HG03175 (cell line): ENCODE data around the gene MAP9.
"Not testable (repeated sequence)": the region's sequence is repeated elsewhere in the genome, so short reads cannot be mapped to it uniquely, and the experiment has no call there.

Experiments
- ATAC-seq: cut with Tn5 transposase; IDR thresholded peaks from one replicate; pipeline ENCODE4 v1.9.1; 2021; ENCODE audit warnings: mild to moderate bottlenecking, moderate library complexity; ENCODE audit not compliant: unreplicated experiment

MAP9 gene

DNA sequence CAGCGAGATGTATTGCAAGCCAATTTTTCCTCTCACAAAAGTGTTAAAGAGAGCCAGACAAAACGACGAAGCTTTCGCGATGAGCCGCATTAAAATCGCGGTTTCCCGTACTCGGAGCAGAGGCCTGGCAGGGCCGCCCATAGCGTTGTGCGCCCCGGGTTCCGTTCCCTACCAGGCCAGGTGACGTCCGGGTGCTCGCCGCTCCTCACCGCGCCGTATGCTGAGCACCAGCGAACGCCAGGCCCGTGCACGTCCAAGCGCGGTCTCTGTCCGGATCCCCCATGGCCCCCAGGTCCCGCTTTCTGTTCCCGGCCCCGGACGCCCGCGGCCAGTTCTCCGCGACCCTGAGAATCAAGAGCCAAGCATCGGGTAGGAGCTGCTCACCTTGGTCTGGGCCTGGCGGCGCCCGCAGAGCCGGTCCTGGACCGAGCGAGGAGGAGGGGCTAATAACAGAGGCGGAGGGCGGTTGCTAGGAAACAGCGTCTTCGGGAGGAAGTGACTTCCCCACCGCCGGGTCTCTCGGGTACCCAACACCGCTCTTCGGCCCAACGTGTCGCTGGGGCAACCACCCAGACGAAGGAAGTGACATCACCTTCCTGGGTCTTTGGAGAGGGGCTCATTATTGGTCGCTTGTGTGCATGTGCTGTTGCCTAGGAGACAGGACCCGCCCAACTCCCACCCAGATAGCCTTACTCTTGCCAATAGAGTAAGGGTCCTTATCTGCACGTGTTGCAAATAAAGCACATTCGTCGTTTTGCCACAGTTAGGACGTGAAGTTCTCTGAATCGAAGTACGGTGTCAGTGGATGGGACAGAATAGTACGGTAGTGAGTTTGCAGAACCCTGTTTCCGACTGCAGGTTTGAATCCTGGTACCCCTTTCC is at the start of gene MAP9:
Gene MAP9, minus strand, starts transcription at position 579 of the 882 bp plus-strand sequence. CDS start 1,115 bp downstream, outside the sequence.
- ATAC-seq, result peak; percentile 98

DNA sequence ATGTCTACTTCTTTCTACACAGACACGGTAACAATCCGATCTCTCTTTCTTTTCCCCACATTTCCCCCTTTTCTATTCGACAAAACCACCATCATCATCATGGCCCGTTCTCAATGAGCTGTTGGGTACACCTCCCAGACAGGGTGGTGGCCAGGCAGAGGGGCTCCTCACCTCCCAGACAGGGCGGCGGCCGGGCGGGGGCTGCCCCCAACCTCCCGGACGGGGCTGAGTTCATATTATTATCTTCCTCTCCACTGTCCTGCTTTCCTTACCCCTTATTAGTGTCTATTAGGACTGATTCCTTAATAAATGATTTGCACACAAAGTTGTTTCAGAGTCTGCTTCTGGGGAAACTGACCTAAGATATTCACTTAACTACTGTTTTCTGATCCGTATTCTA is 48.0 kb upstream of the MAP9 start:
- not testable (repeated sequence) for ATAC-seq

DNA sequence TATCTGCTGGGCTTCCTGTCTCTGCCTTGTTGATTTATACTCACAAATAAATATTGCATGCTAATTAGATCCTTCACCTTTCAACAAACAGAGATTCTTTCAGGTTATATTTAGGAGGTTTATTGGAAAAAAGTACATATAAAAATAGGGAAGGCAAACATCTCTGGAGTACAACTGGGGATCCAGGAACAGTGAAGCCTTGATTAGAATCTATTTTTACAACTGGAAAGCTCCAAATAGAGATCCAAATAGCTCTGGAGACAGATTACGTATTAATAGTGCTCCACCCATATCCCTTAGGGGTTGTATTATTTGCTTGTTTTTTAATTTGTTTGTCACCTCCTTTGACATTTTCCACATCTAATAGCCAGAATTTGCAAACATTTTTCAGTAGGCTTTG is 46.9 kb upstream of the MAP9 start:
- no peak for ATAC-seq

DNA sequence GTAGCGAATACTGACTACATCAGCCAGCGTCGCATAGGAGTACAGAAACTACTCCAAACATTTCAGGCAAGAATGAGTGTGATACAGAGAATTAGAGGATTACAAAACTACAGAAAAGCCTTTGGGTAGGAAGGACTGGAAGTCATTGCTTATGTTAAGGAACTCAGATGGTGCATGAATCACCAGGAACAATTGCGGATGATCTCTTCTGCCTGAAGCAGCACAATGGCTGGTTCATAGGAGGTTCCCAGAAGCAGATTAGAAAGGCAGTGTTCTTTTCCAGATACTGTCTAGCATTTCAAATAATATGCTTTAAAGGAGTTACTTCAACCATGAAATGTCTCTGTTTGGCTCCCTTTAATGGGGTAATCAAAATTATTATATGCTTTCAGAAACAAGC is 42.5 kb upstream of the MAP9 start:
- no peak for ATAC-seq

DNA sequence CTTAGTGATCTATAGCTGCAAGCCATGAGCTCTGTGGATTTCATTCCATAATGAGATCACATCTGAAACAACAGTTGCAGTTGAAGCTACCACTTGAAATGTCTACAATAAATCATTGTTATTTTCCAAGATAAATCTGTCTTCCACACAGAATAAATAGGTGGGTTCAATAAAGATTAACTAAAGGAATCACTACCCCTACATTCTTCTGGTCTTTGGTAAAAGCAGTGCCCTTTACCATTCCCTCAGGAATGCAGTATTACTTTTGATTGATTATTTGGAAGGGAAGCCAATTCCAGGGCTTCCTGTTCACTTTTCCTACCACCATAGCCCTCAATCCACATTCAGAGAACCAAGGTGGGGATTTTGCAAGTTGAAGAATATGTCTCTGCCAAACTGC is 38.9 kb upstream of the MAP9 start:
- no peak for ATAC-seq

DNA sequence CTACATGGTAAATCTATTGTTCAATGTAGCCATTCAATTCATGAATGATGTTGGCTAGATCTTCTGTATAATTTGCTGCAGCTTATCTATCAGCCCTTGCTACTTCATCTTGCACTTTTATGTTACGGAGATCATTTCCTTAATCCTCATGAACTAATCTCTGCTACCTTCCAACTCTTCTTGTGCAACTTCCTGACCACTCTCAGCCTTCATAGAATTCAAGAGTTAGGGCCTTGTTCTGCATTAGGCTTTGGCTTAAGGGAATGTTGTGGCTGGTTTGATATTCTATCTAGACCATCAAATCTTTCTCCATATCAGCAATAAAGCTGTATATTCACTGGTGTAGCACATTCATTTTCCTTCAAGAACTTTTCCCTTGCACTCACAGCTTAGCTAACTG is 36.7 kb upstream of the MAP9 start:
- no peak for ATAC-seq

DNA sequence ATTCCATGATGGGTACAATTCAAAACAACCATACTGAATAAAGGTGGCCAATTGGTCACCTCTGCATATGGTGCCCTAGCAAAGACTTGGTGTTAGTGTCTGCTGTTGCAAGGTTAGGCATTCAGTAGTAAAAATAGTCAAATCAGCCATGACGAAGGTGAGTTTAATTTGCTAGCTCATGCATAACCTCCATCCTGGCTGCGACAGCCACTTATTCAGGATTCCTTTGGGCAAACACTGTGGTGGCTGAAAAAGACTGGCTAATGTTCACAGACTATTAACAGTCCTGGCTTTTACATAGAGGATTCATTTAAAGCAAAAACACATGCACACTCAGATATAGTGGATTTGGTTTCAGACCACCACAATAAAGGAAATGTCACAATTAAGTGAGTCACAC is 34.8 kb upstream of the MAP9 start:
- no peak for ATAC-seq

DNA sequence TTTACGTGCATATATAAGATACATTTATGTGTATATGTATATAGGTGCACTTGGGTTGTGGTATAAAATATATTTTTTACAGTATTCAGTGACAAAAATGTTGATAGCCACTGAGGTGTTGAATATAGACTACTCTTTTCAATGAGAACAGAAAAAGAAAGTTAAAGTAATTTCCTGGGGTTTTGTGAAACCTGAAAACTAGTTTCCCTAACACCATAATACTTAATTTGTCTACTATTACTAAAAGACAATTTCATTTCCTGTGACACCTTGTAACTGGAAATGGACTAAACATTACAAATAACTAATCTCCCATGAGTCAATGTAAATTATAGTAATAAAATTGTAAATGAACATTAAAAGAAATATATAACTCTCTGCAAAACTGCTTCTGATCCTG is 32.0 kb upstream of the MAP9 start:
- peak; percentile 66 for ATAC-seq

DNA sequence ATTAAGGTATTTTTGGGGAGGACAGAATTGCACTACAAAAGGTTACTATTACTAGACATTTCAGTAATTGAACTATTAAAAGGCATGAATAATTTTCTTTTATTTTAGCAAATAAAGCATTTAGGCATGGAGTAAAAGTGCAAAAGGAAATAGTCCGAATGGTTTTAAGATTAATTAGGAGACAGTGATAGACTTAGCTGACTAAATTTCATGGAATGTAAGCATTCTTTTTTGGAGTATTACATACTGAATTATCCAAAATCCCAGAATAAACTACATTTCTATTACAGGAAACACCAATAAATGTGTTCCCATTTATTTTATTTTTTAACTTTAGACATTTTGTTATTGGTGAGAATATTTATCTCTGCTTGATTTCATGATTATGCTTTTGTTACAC is 30.7 kb upstream of the MAP9 start:
- ATAC-seq, result no peak

DNA sequence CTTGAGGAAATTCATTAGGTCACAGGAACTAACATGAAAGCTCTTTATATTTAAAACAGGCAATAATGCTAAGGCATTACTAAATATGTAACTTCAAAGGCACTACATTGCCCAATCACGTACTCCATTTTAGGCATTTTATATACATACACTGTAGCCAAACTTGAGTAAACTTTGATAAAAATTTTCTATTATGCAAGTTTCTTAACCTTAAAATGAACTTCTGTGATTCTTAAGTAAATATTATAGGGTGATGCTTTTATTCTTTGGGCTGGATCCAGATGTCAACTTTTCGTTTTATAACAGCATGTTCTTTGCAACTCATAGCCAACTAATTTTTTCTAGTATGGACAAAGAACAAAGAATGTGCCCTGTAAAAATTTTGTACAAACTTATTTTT is 28.3 kb upstream of the MAP9 start:
- no peak for ATAC-seq

DNA sequence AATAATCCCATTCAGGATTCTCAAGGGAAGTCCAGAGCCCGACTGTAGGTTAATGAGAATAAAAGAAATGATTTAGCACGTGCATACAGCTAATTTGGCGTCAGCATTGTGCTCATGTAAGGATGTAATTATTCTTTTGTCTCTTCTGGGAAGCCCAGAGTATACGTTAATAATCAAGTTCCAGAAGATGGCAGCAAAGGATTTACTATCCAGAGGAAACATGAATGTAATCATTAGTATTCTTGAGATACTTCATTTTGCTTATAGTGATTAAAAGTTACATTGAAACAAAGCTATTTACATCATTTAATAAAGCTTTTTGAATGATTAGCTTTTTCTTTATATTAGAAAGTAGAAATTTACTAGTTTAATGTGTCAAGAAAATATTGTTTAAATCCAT is 27.1 kb upstream of the MAP9 start:
- no peak for ATAC-seq

DNA sequence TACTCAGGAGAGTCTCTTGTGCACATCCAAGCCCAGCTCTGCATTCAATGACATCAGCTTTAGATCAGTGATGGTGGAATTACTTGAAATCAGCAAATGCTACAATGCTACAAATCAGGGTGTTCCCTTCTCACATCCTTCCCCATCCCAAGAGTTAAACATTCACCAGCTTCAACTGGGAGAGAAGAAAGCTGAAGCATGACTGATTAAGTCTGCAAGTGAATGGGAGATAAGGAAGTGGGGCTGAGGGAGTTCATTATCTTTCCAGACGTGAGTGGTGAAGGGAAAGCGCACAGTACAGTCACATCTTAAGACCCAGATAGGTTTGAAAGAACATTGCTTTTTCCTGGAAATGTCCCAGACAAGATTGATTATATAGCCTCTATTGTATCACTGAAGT is 26.2 kb upstream of the MAP9 start:
- no peak for ATAC-seq

DNA sequence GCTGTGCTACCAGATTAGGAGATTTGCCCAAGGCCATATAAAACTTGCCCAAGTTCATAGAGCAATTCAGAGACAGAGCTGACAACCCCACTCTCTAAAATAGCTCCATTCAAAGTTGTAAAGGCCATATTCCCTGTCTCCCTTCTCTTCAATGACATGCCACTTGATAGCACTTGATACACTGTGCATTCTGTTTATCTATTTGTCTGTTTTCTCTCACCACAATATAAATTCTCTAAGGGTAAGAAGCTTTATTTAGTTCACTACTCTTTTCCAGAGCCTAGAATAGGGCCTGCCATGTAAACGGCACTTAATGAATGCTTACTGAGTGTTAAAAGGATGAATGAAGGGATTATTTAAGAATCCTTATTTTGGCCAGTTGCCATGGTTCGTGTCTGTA is 24.1 kb upstream of the MAP9 start:
- no peak for ATAC-seq

DNA sequence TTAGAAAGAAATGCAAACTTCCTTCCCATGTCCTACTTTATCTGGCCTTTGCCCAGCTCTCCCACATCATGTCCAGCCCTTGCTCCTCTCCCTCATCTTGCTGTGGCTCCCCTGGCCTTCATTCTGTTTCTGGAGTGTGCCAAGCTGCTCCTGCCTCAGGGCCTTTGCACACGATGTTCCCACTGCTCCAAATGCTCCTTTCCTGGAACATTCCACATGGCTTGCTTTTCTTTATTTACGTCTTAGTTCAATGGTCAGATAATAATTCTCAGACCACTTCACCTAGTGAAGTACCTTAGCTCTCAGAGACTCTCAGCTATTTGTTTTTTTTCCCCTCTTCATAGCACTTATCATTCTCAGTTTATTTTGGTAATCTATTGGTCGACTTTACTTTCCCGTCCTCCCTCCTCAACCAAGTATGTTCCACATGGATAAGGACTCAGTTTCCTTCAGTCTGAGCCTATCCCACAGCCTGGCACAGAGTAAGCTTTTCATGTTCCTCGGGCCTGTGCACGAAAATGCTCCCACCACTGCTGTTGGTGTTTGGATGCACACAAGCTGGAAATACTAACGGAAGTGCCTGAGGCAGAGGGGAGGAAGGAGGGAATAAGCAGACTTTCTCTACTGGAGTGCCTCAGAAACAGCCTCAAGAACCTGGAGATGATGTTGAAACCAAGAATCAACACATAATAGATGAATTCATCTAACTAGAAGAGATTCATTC is 23.4 kb upstream of the MAP9 start:
- ATAC-seq, result no peak

DNA sequence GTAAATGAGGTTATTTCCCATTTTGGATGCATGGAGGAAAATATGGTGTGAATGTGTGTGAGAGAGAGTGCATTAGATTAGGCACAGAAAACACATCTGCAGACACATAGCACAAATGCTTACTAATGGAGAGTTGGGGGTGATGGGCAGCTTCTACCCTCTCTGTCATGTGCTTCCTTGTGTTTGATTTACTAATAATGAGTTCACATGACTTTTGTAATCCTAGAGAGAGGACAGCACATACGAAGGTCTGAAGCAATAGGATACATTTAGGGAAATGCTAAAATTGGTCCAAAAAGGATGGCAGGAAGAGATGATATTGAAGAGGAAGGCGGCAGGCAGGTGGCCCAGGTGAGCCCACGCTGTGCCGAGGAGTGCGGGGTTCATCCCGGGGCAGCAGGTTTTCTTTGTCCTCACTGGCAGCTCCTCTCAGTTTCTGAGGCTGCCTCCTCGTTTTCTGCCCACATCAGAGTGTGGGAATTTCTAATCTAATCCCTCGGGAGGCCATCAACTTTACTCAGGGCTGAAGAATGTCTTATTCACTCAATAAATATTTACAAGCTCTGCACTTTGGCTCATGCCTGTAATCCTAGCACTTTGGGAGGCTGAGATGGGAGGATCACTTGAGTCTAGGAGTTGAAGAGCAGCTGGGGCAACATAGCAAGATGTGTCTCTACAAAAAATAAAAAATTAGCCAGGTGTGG is 15.9 kb upstream of the MAP9 start:
- ATAC-seq, result no peak

DNA sequence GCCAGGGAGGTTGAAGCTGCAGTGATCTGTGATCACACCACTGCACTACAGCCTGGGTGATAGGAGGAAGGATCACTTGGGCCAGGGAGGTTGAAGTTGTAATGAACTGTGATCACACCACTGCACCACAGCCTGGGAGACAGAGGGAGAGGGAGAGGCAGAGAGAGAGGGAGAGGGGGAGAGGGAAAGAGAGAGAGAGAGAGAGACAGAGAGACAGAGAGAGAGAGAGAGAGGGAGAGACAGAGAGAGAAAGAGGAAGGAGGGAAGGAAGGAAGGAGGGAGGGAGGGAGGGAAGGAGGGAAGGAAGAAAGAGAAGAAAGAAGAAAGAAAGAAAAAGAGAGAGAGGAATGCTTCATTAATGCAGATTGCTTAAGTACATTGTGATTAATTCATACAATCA is 15.2 kb upstream of the MAP9 start:
- ATAC-seq, result no peak

DNA sequence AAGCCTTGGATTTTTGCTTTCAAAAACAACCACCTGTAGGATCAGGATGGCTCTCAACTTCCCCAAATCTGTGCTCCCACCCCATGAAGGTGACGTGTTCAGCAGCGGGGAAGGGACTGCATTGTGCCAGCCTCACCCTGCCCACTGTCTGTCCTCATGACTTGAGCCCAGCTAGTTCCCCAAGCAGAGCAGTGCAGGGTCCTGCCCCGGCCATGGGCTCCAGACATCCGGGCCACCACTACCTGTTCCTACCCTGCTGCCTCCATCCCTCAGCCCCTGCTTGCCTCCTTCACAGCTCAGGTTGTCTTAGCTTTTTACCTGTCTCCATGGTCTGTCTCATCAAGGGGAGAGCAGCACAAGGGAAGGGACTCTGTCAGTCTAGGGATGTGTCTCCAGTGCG is 11.4 kb upstream of the MAP9 start:
- ATAC-seq, result no peak

DNA sequence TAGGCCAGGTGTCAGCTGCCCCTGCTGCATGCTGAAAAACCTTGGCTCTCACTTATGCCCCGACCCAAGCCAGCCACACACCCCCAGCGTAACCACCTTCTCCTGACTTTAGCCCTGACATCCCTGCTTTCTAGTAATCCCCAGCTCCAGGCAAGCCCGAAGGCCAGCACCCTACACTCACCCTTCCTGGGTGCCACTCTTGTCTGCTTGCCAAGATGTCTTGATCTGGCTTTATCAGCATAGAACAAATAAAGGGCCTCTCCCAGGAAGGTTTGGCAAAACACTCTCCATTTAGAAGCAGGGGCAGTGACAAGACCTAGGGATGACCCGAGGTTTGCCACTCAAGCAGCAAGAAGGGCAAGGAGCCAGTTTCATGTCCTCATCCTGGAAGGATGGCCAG is 6.8 kb upstream of the MAP9 start:
- no peak for ATAC-seq

DNA sequence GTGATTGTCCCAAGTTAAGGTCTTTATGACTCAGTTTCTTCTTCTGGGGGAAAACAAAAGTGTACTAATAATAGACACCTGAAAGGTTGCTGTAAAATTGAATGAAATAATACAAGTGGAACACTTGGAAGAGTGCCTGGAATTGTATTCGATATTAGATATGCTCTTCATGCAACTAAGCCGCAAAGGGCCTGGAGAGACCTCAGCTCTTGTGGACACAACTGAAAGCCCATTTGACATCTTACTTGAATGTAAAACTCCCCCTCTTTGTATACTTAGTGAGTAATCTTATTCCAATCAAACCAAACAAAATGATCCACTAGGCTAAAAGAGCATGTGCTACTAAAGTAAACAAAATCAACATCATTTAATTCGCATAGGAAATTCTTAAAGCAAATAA is 511 bp upstream of the MAP9 start:
- no peak for ATAC-seq

DNA sequence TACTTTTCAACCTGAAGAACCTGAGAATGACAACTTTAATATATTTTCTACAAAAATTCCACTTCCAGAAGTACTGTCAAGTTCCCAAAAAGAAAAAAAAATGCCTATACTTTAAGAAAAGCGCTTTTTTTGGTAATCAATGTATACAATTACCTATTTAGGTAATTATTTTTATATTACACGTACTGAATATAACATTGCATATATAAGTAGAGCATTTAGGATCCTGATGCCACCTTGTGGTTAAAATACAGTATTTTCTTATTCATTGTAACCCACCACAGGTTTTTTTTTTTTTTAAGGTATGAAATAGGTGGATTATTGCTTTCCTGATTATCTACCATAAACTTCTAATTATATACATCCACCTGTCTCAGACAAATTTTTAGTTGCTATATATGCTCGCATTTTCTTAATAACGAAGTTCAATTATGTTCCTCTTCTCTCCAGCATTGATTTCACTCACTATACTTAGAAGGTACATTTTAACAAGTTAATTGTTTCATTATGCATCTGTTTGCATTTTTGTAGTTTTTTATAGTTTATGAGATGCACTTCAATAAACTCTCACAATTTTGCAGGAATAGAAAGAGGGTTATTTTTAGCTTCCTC is 5.2 kb downstream of the MAP9 start:
- peak; percentile 40 for ATAC-seq

DNA sequence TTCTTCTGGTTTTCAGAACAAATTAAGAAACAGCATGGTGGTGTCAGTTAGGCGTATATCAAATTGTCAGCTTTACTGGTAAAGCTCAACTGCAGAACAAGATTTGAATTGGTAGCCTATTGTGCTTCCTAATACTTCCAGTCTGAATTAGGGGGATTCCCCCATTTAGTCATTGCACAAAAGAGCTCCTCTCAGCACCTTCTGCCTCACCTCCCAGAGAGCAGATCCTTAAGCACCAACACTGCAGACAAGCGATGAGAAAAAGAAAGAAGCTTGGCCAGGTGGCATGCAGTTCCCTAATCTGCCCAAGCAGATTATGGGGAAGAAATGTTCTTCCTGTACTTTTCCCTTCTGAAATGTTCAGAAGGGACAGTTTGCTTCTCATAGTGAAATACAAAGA is 9.2 kb downstream of the MAP9 start:
- no peak for ATAC-seq
